Measurements from ENCODE around the gene RRM1.
"Not testable (repeated sequence)": the region's sequence is repeated elsewhere in the genome, so short reads cannot be mapped to it uniquely, and the experiment has no call there.

The RRM1 gene

GRCh38 chr11:4134806-4135205 is 40.2 kb downstream of the RRM1 start:
- DNase-seq (ENCODE audit: low read depth in 3 of 3, low spot score in 1 of 3), result no peak

GRCh38 chr11:4138497-4138896 is 43.9 kb downstream of the RRM1 start:
- DNase-seq (ENCODE audit: low read depth in 3 of 3, low spot score in 1 of 3), result no peak

- DNase-seq (ENCODE audit: low read depth in 3 of 3, low spot score in 1 of 3), result no peak
Measured at GRCh38 chr11:4140067-4140636, 45.6 kb downstream of the RRM1 start.

GRCh38 chr11:4146070-4146771 is 51.6 kb downstream of the RRM1 start:
- DNase-seq (ENCODE audit: low read depth in 3 of 3, low spot score in 1 of 3), result no peak

GRCh38 chr11:4146772-4147098 is 52.1 kb downstream of the RRM1 start:
- DNase-seq (ENCODE audit: low read depth in 3 of 3, low spot score in 1 of 3), result no peak

GRCh38 chr11:4154503-4154902 is 59.9 kb downstream of the RRM1 start:
- DNase-seq (ENCODE audit: low read depth in 3 of 3, low spot score in 1 of 3), result no peak

- no peak for DNase-seq (ENCODE audit: low read depth in 3 of 3, low spot score in 1 of 3)
Measured at GRCh38 chr11:4156571-4156970, 62.0 kb downstream of the RRM1 start.

- DNase-seq (ENCODE audit: low read depth in 3 of 3, low spot score in 1 of 3), result not testable (repeated sequence)
Measured at GRCh38 chr11:4158818-4159217, 64.2 kb downstream of the RRM1 start.

- DNase-seq (ENCODE audit: low read depth in 3 of 3, low spot score in 1 of 3), result no peak
Measured at GRCh38 chr11:4161305-4161704, 66.7 kb downstream of the RRM1 start.

GRCh38 chr11:4164884-4165590 is 70.4 kb downstream of the RRM1 start:
- no peak for DNase-seq (ENCODE audit: low read depth in 3 of 3, low spot score in 1 of 3)

GRCh38 chr11:4167292-4167691 is 72.7 kb downstream of the RRM1 start:
- DNase-seq (ENCODE audit: low read depth in 3 of 3, low spot score in 1 of 3), result no peak

- DNase-seq (ENCODE audit: low read depth in 3 of 3, low spot score in 1 of 3), result no peak
Measured at GRCh38 chr11:4167758-4168157, 73.2 kb downstream of the RRM1 start.

GRCh38 chr11:4175620-4176350 is 81.2 kb downstream of the RRM1 start:
- not testable (repeated sequence) for DNase-seq (ENCODE audit: low read depth in 3 of 3, low spot score in 1 of 3)

GRCh38 chr11:4178813-4179662 is 84.4 kb downstream of the RRM1 start:
- no peak for DNase-seq (ENCODE audit: low read depth in 3 of 3, low spot score in 1 of 3)

GRCh38 chr11:4180441-4181183 is 86.0 kb downstream of the RRM1 start:
- DNase-seq (ENCODE audit: low read depth in 3 of 3, low spot score in 1 of 3), result no peak

GRCh38 chr11:4181782-4182721 is 87.5 kb downstream of the RRM1 start:
- DNase-seq (ENCODE audit: low read depth in 3 of 3, low spot score in 1 of 3), result no peak

- no peak for DNase-seq (ENCODE audit: low read depth in 3 of 3, low spot score in 1 of 3)
Measured at GRCh38 chr11:4183410-4184057, 88.9 kb downstream of the RRM1 start.

- DNase-seq (ENCODE audit: low read depth in 3 of 3, low spot score in 1 of 3), result no peak
Measured at GRCh38 chr11:4184163-4184916, 89.7 kb downstream of the RRM1 start.
